Measurements from ENCODE around the gene RAB8A. TPM values are rescaled to one million over a fixed set of nuclear protein-coding genes. Genes with fewer than 3 reads are reported as not detected.
"Not testable (repeated sequence)": the region's sequence is repeated elsewhere in the genome, so short reads cannot be mapped to it uniquely, and the experiment has no call there.

Gene RAB8A
- polyA plus RNA-seq, 10 donors: 32.4 to 53.3 (median 35.4) TPM

DNA sequence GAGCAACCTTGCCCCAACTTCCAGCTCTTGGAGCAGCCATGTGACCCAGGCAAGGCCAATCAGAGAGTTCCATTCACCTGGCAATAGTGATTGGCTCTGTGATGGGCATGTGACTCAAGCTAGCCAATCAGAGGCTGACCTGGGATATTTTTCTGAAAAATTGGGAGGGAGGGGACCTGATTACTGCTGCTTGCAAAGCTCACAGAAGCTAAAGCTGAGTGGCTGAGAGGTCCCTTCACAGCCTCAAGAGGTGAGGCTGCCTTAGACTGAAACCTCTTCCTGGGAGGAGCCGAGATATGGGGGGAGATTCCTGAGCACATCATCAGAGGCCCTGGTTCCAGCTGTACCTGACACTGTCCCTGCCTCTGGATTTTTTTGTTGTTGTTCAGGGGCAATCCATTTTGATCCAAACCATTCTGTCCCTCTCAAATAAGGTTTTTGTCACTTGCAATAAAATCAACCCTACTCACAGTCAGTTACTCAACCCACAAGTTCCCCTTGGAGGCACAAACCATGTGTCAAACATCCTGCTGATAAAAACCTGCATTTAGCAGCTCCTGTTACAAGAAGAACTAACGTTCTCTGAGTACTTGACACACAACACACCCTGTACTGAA, 56.9 kb downstream of the RAB8A start:
- DNase-seq: no peak

- no peak for DNase-seq
These were observed 58.4 kb downstream of the RAB8A start for GRCh38 chr19:16170134-16170533.

- DNase-seq: no peak
These were observed 64.3 kb downstream of the RAB8A start for GRCh38 chr19:16175954-16176353.

- not testable (repeated sequence) for DNase-seq
These were observed 67.2 kb downstream of the RAB8A start for GRCh38 chr19:16178866-16179265.

- DNase-seq: peak; percentile 43 to 76 (median 68)
These were observed 68.9 kb downstream of the RAB8A start for GRCh38 chr19:16180611-16181010.

Other genes with a start within 250 kb of the RAB8A start
- gene CYP4F2, start 213.8 kb upstream of the RAB8A start, polyA plus RNA-seq (ENCODE audit: insufficient read length in 10 of 10): not detected
- gene CYP4F11, start 177.4 kb upstream of the RAB8A start, polyA plus RNA-seq (ENCODE audit: insufficient read length in 10 of 10): under 1 TPM in 1 of 10 donors, not detected in 9; 0.12 TPM
- gene OR10H4, start 162.9 kb upstream of the RAB8A start, polyA plus RNA-seq (ENCODE audit: insufficient read length in 10 of 10): not detected
- 100 to 1,000 TPM; 193 to 331 (median 238) TPM for gene TPM4, start 35.4 kb upstream of the RAB8A start, polyA plus RNA-seq (ENCODE audit: insufficient read length in 10 of 10)
- gene HSH2D, start 31.8 kb downstream of the RAB8A start, polyA plus RNA-seq (ENCODE audit: insufficient read length in 10 of 10): 1 to 10 TPM in 2 of 10 donors, under 1 TPM in 8; 0.07 to 1.3 (median 0.37) TPM
- not detected for gene CIB3, start 61.6 kb downstream of the RAB8A start, polyA plus RNA-seq (ENCODE audit: insufficient read length in 10 of 10)
- 10 to 100 TPM; 51.3 to 77.4 (median 63.1) TPM for gene FAM32A, start 73.5 kb downstream of the RAB8A start, polyA plus RNA-seq (ENCODE audit: insufficient read length in 10 of 10)
- gene AP1M1, start 86.0 kb downstream of the RAB8A start, polyA plus RNA-seq (ENCODE audit: insufficient read length in 10 of 10): 10 to 100 TPM; 35.3 to 52.7 (median 42.7) TPM
- gene KLF2, start 212.9 kb downstream of the RAB8A start, polyA plus RNA-seq (ENCODE audit: insufficient read length in 10 of 10): 10 to 100 TPM; 35.8 to 91.6 (median 66.7) TPM